GM23248 (cell line): ENCODE measurements around the gene IGSF11.

ENCODE experiments used
- EZH2 ChIP-seq: fragments of 200-600 bp; sonication (generic); IDR thresholded peaks from 2 replicates; pipeline ENCODE4 v1.6.1; 2018; ENCODE audit warnings: antibody characterized with exemption, mild to moderate bottlenecking; ENCODE audit not compliant: insufficient read depth, poor library complexity, severe bottlenecking
- EZH2phosphoT487 ChIP-seq: fragments of 200-600 bp; sonication (generic); IDR thresholded peaks from 2 replicates; pipeline ENCODE4 v1.6.1; 2018; ENCODE audit warnings: antibody characterized with exemption, moderate library complexity, mild to moderate bottlenecking, low read depth; ENCODE audit not compliant: insufficient read depth

DNA sequence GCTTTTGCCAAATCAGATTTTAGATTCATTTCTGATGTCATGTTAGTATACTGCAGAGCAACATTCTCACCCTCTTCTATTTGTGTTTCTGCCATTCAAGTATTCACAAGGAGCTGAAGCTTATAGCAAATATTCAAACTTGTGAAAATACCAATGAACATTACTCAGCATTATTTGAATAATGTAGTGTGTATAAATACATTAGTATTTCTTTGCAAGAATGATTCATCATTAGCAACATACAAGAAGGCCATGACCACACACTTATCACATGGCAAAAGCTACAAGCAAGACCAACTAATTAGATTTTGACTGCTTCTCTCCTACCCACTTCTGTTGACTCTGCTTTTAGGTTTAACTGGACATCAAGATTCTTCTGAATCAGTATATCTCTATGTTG is 124.9 kb downstream of the IGSF11 start:
- TF ChIP-seq EZH2phosphoT487 (no peak), EZH2 (no peak)
